GM12864 (cell line): Measurements from ENCODE around the gene DDX10.

Experiments
- DNase-seq: peaks from one replicate; pipeline ENCODE4 v3.0.0-alpha.2; 2011; ENCODE audit warnings: low read depth
- H3K4me3 ChIP-seq: 2 replicates; pipeline ENCODE4 v1.5.1; 2011; ENCODE audit warnings: mild to moderate bottlenecking, low read depth, low read length, control low read depth
- TF ChIP-seq, protein P1 (sequence below): IDR thresholded peaks from 2 replicates; pipeline ENCODE4 v1.5.1; 2011; ENCODE audit warnings: low read depth, mild to moderate bottlenecking, moderate library complexity, low read length, control low read depth, inconsistent platforms; ENCODE audit errors: missing control alignments

The DDX10 gene

DNA sequence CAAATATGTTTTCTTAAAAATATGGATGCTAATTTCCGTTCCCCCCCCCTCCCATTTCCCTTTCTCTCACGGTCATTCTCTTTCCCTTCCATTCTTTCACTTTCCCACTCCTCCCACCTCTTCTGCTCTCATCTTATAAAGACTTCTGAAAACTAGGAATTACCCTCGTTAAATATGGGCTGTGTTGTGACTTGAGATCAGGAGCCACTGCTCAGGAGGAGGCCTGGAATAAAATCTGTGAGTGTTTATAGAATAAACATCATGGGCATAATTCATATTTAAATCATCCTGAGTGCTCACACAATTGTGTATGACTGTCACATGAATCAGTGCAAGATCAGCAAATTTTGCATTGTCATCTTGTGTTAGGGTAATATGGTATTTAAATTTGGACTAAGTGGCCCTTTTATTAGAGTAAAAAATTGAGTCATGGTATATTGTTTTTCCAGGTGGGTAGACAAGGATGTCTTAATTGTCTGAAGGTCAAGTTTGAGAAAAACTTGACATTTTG, 208.0 kb downstream of the DDX10 start:
- no peak overlapping the region for H3K4me3 ChIP-seq
- no peak for DNase-seq
- TF ChIP-seq, protein P1, sequence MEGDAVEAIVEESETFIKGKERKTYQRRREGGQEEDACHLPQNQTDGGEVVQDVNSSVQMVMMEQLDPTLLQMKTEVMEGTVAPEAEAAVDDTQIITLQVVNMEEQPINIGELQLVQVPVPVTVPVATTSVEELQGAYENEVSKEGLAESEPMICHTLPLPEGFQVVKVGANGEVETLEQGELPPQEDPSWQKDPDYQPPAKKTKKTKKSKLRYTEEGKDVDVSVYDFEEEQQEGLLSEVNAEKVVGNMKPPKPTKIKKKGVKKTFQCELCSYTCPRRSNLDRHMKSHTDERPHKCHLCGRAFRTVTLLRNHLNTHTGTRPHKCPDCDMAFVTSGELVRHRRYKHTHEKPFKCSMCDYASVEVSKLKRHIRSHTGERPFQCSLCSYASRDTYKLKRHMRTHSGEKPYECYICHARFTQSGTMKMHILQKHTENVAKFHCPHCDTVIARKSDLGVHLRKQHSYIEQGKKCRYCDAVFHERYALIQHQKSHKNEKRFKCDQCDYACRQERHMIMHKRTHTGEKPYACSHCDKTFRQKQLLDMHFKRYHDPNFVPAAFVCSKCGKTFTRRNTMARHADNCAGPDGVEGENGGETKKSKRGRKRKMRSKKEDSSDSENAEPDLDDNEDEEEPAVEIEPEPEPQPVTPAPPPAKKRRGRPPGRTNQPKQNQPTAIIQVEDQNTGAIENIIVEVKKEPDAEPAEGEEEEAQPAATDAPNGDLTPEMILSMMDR = no peak

DNA sequence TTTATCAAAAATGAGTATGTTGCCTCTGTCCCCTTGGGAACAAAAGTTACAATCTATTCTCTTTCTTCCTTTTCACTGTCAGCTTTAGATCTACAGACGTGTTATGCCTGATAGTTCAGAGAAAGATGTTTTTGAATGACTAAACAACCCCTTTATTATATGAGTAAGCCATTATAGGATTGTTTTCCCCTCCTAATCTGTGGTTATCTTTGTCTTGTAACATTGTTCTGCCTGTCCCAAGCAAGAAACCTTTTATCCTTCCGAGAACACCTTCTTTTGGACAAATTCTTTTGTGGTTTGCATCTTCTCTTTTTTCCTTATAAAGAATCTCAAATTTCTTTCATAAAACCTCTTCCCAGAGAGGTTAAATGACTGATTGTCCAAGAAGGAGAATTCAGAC, 208.4 kb downstream of the DDX10 start:
- no peak overlapping the region for H3K4me3 ChIP-seq
- TF ChIP-seq, protein P1 = no peak
- no peak for DNase-seq

DNA sequence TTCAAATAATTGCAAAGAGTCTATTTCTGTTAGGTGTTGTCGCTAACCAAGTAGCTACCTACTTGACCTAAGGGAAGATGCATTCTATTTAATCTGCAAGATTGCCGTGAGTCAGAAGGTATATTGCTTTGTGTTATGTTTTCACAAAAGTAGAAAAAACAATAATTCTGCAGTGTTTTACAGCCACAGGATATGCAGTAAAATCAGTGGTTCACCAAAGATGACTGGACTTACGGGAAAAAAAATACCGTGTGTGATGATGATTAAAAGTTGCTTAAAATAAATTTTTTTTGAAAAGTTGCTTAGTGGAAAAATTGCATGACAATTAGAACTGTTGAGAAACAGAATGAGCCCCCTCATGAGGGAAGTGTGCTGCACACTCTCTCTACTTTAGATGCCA, 209.1 kb downstream of the DDX10 start:
- no peak for DNase-seq
- TF ChIP-seq, protein P1 = no peak
- H3K4me3 ChIP-seq = no peak overlapping the region

DNA sequence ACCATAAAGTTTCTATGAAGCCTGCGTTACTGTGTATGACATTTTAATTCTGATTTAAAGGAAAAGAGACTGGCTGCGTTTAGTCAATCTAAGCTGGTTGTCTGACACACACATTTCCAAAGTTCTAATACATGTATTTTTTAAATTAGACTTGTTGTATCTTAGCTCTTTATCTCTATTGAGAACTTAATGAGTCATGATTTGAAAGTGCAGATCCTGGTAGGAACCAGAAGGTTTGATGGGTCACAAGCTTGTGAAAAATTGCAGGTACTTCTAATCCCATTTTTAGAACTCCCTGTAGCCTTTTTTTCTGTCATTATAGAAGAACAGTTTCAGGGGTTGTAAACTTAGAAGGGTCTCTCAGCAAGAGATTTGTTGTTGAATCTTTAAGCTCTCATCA, 210.3 kb downstream of the DDX10 start:
- DNase-seq = no peak
- TF ChIP-seq, protein P1 = no peak
- H3K4me3 ChIP-seq = no peak overlapping the region

DNA sequence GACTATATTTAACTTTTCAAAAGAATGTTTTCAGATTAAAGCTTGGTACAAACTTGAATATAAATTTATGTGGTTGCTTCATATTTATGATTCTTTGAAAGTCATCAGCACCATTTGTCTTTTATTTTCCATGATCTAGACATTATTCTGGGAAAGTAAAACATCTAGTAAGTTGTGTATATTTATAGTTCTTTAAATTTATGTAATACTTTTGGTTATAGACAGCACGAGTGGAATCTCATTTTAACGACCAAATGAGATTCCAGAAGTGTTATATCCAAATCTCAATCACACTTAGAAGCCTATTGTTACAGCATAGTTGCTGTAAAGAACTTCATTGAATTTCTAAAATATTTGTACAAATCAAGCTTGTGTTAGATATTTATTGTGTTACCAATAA, 212.3 kb downstream of the DDX10 start:
- TF ChIP-seq, protein P1 = no peak
- no peak for DNase-seq
- no peak overlapping the region for H3K4me3 ChIP-seq

DNA sequence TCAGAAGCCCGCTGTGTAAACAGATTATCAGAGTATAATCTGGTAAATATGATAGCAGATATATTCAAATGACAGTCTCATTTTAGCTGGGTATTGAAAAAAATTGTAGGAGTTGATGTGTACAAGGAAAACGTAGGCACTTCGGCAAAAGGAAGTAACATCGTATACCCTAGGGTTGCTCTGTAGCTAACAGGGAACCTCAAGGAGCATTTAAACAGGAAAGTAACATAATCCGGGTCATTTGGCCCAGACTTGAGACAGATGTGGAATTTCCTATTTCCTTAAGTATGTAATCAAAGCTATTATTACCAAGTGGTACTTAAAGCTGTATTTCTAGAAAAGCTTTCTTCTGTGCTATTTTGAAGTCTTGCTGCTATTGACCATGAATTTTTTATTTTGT, 215.6 kb downstream of the DDX10 start:
- DNase-seq = no peak
- TF ChIP-seq, protein P1 = no peak
- no peak overlapping the region for H3K4me3 ChIP-seq

DNA sequence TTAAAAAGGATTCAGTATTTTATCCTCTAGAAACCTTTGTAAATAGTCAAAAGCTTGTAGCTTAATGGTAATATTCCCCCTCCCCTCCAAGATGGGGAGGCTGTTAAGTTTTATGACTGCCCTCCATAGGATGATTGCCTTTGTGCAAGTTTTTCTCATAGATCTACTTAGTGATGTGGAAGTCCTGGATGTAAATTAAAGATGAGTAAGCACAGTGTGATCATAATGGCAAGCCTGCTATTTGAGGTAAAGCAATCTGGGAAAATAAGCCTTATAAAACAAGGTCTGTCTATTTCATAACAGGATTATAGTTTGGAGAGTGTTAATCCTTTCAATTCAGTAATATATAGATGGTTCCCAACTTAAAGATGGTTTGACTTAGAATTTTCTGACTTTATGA, 216.3 kb downstream of the DDX10 start:
- TF ChIP-seq, protein P1 = no peak
- no peak for DNase-seq
- no peak overlapping the region for H3K4me3 ChIP-seq
